DND-41 (cell line): ENCODE results near the gene DYRK2.

Experiments used
- CTCF ChIP-seq: IDR thresholded peaks from 2 replicates; pipeline ENCODE4 v1.5.1; 2012; ENCODE audit warnings: borderline replicate concordance, low read length, moderate library complexity, mild to moderate bottlenecking; ENCODE audit not compliant: poor library complexity, severe bottlenecking; ENCODE audit errors: extremely low read depth
- EZH2 ChIP-seq: IDR thresholded peaks from 3 replicates; pipeline ENCODE4 v1.6.1; 2012; ENCODE audit warnings: borderline replicate concordance, low read depth, mild to moderate bottlenecking, moderate library complexity, low read length, inconsistent platforms; ENCODE audit not compliant: severe bottlenecking

GRCh38 chr12:67689385-67689784 lies 40.8 kb downstream of the DYRK2 start:
- TF ChIP-seq CTCF (no peak), EZH2 (no peak)
